ENCODE data around the gene NME7.
"Not testable (repeated sequence)": the region's sequence is repeated elsewhere in the genome, so short reads cannot be mapped to it uniquely, and the experiment has no call there.

The NME7 gene

DNA sequence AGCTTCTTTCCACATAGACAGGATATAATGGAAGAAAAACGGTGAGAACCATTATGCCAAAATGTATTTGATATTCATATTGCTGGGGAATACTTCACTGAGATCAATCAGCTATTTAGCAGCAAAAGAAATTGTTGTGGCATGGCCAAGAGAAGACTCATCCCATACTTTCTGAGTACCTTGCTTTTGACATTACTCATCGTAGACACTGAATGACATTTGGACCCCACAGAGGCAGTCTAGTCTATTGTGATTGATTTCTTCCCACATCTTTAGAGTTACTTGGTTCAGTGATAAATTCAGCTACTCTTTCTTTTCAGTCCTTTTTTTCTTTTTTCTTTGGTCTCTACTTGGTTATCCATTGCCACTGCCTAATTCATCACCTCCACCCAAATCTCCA, 239.0 kb downstream of the NME7 start:
- DNase-seq (ENCODE audit: low read depth in 2 of 2), result no peak

DNA sequence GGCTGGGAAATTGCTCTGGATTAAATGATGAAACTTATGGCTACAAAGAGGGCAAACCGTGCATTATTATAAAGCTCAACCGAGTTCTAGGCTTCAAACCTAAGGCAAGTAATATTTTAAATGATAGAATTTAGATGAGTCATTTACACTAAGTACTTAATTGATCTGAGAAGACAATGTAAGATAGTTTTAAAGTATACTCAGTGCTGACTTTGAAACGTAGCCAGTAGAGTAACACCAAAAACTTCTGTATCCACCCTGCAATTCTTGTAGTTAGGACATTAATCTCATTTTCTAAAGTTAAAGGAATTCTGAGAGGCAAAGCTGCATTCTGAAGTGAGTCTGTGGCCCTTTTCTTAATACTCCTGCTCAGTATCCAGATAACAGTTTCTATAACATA, 240.3 kb downstream of the NME7 start:
- no peak for DNase-seq (ENCODE audit: low read depth in 2 of 2)

DNA sequence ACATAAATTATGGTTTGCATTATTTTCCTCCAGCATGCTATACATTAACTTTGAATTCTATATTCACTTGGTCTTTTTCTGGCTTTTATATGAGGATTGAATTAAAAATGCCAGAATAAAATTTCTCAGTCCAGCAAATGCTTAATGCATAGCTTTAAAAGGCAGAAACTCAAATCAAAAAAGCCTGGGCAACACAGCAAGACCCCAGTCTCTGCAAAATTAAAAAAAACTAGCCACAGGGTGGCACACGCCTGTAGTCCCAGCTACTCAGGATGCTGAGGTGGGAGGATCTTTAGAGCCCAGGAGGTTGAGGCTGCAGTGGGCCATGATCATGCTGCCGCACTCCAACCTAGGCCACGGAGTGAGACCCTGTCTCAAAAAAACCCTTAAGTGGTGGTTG, 241.3 kb downstream of the NME7 start:
- no peak for DNase-seq (ENCODE audit: low read depth in 2 of 2)

DNA sequence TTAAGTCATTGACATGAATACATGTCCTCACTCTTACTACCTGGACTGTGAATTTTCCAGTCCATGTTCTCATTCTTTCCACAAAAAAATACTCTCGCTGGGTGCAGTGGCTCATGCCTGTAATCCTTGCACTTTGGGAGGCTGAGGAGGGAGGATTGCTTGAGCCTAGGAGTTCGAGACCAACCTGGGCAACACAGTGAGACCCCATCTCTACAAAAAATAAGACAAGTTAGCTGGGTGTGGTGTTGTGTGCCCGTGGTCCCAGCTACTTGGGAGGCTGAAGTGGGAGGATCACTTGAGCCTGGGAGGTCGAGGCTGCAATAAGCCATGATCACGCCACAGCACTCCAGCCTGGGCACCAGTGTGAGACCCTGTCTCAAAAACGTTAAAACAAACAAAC, 242.0 kb downstream of the NME7 start:
- not testable (repeated sequence) for DNase-seq (ENCODE audit: low read depth in 2 of 2)

DNA sequence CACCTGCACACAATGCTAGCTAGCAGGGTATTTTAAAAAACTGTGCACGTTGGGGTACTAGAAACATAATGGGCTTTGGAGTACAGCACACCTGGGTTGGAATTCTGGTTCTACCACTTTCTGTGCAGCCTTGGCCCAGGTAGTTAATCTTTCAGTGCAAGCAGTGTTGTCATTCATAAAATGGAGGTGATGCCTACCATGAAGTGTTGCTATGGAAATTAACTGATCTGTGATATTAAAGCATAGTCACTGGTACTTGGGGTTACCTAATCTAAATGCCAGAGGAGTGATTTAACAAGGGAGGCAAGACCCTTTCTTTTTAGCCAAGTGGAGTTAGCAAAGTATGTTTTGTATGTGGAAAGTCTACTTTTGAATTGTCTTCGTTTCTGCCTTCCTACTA, 243.1 kb downstream of the NME7 start:
- no peak for DNase-seq (ENCODE audit: low read depth in 2 of 2)

DNA sequence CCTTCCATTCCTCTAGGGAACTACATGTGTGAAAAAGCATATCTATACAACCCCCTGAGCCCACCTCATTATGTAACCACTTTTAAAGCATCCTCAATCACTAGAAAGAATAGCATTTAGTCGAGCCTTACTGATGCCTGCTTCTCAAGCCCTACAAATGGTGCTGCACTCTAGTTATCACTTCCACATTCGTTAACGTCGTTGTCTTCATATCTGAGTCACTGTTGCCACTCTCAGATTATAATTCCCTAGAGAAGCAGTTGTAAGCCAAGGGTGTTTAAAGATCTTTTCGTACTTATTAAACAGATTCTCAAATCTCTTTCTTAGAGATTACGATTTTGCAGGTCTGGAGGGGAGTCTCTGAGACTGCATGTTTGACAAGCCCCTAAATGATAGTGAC, 244.6 kb downstream of the NME7 start:
- DNase-seq (ENCODE audit: low read depth in 2 of 2), result no peak

DNA sequence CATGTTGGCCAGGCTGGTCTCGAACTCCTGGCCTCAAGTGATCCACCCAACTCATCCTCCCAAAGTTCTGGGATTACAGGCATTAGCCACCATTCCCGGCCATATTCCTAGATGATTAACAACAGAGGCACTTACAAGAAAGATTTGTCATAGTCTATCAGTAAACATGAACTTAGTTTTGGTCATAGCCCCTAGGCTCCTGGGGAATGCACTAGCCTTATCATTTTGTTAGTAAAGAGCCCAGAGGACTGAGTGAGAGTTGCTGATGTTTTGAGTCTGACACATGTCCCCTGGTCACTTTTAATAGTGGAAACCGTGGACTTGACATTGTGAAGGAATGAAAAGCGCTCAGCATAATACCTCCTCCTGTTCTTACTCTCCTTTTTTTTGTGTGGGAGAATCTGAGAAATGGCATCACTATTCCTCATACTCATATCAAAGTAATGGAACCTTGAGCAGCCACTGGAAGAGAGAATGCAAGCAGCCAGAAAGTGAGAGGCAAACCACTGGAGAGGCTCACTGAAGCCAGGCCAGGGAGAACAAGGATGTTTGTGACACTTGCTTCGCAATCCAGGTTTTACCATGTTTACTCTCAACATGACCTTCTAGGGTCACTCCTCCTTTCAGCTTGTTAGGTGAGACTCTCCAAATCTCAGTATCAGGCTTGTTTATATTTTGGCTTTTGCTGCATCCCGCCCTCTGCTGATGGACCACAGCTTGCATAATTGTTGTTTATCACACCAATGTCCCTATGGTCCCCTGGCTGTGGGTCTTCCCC, 246.3 kb downstream of the NME7 start:
- DNase-seq (ENCODE audit: low read depth in 2 of 2), result no peak

DNA sequence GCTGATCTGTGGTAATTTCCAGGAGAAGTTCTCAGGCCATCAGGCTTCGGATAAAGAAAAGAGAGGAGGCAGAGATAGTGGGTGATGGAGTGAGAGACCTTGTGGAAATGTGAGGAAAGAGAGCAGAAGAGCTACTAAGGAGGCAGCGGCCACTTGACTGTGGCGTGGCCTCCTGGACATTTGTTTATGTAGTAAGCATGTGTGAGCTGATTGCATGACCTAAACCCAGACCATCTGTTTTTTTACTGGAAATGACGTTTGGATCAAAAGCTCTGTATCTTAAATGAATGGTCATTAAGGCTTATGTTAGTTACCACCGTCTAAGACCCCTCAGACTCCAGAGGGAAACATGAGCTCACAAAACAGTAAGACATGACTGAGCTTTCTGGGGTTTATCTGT, 247.5 kb downstream of the NME7 start:
- DNase-seq (ENCODE audit: low read depth in 2 of 2), result no peak

DNA sequence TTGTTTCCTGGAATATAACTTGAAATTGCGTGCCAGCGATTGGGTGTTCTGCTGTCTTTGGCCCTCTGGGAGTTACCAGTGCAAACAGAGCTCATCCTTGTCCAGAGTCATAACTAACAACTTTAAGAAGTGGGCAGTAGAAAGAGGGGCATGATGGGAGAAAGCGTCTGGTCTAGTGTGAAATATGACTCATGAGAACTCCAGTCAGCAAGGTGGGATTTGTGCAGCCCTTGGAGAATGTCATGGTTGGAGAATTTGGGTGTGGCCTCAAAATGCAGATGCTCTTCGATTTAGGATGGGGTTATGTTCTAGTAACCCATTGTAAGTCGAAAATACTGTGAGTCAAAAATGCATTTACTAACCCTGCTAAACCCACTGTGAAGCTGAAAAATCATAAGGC, 248.2 kb downstream of the NME7 start:
- DNase-seq (ENCODE audit: low read depth in 2 of 2), result no peak

DNA sequence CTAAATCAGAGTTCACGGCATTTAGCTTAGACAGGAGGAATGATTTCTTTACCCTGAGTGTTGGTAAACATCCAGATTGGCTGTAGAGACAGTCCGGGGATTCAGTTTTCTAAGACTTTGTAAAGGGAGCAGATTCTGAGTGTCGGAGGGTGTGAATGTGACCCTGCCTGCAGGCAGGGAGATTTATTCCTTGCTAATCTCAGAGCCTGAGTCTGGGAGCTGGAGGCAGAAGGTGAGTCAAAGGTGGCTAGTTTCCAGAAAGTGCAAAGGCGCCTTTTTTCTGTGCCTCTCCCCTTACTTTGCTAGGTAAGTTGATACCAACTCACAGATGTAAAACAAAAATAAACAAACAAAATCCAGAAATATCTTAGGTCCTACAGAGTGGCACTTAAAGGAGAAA, 249.4 kb downstream of the NME7 start:
- no peak for DNase-seq (ENCODE audit: low read depth in 2 of 2)

DNA sequence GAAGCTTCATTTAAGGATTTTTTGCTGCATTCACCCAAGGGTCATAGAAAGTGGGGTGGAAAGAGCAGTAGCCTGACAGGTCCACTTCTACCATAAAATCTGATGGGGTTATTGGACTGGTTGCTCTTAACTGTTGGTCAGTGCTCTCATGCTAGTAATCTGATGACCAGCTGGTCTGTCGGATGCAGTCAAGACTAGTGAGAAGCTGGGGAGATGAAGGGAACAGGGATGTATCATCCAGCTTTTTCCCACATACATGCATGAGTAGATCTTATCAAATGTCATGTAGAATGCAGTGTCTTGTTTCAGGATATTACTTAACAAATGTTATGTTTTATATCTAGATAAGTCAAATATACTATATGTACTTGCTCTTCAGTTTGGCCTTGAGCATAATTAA, 250.0 kb downstream of the NME7 start:
- no peak for DNase-seq (ENCODE audit: low read depth in 2 of 2)

DNA sequence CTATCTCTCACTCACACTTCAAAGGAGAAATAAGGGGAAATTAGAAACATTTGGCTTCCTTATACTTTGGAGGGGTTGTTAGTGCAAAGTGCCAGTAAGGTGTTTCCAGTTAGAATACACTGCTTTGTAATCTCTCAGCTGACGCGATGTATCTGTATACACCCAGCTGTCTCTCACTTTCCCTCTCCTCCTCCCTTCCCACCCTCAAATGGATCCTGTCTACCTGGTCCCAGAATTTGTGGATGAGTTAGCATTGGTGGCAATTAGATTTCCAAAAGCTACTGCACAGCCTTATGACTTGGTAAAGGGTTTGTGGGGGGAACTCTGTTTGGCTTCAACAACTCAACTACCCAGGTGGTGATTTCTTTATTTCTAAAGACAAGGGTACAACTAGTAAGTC, 250.6 kb downstream of the NME7 start:
- no peak for DNase-seq (ENCODE audit: low read depth in 2 of 2)

DNA sequence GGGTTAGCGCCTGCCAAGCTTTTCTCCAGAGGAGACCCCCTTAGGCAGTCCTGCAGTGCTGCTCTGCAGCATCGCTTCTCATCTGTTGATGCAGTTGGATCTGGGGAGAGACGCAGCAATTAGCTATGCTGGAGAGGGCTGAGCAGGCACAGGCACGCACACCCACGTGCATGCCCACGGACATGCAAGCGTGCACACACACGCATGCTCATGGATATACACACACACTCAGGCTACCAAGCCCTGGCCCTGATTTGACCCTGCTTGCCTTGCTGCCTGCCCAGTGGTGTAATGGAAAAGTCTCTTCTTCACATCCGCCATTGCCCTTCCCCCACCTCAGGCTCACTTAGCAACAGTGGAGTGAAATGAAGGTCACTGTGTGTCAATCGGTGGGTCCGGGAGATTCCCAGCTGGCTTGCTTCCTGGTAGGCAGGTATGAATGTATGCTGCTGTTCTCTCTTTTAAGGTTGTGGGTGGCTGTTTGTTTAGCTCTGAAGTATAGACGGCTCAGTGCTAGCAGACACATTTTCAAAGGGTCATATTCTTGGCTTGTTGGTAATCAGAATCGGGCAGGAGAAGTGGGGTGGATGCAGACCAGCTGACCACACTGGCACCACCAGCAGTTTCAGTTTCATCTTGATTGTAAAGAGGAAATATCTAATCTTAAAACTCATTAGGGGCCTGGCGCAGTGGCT, 251.6 kb downstream of the NME7 start:
- no peak for DNase-seq (ENCODE audit: low read depth in 2 of 2)

DNA sequence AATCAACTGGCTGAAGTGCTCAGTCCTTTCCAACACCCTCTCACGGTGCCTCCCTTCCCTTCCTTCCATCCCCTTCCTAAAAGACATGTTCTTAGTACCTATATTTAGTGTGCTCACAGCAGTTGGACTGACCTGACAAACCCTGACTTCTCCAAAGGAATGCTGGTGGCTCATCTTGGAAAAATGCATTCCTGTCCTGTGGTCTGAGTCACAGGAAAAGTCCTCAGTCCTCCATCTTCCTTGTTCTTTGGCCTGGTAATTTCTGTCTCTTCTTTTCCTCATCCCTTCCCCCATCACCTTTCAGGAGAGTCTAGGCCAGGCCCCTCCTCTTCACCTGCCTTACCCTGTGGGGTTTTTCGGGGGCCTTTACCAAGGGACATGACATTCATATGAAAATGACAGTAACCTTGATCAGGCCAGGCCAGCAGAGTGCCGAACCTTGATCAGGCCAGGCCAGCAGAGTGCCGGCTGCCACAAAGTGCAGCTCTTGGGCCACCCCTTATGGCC, 253.9 kb downstream of the NME7 start:
- DNase-seq (ENCODE audit: low read depth in 2 of 2), result no peak

DNA sequence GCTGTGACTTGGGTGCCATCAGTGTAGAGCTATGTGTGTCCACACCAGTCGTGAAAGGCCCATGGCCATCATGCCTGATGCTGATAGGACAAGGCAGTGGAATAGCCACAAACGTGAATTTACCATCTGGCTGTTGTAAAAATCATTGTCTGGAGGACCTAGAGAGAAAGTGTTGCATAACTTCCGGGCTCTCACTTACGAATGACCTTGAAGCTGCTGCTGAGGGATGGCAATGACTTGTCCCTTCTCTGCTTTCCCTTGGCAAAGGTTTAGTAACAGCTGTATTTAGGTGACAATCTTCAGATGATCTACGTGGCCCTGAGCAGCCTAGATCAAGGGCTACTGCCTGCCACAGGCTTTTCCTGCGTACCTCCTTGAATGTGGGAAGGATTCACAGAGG, 255.4 kb downstream of the NME7 start:
- DNase-seq (ENCODE audit: low read depth in 2 of 2), result no peak

DNA sequence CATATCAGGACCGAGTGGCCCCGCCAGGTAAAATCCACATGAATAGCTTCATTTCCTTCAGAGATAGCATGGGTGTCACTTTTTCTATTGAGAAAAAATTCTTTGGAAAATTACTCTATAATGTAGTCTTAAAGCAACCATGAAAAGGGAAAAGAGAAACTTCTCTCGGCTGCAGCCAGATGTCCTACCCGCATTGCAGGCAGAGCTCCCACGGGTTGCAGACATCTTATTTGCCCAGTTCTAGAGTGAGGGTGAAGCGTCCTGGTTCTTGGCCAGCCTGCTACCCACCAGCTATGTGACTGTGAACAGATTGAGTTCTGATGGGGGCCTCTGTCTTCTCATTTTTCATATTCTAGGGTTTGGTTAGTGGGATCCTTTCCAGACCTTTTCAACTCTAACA, 256.1 kb downstream of the NME7 start:
- no peak for DNase-seq (ENCODE audit: low read depth in 2 of 2)

DNA sequence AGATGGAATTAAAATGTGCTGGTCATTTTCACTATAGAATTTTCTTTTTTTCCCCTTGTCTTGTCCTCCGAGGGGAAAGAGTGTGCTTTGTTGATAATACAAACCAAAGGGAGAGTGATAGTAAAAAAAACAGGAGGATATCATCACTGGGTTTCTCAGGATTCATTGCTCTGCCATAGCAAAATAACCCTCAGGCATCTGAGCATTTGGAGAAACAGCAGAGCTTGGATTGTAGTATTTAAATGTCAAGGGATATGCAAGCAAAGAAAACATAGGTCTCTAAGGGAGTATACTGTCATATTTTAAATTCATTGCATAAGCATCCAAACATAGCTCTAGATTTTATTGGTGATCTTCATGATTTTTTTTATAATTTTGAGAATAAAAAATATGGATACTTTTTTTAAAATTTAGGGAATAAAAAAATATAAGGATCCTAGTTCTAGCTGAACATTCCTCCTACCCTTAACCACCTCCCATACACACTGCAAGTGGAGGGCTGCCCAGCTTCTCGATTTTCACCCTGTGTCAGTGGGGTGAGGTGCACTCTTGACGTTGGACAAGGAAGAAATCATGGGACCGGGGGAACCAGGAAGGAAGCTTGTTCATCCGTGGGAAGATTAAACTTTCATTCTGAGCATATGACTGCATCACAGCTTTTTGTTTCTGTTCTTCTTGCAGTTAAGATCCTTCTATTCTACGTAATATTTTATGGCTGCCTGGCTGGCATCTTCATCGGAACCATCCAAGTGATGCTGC, 256.7 kb downstream of the NME7 start:
- no peak for DNase-seq (ENCODE audit: low read depth in 2 of 2)

DNA sequence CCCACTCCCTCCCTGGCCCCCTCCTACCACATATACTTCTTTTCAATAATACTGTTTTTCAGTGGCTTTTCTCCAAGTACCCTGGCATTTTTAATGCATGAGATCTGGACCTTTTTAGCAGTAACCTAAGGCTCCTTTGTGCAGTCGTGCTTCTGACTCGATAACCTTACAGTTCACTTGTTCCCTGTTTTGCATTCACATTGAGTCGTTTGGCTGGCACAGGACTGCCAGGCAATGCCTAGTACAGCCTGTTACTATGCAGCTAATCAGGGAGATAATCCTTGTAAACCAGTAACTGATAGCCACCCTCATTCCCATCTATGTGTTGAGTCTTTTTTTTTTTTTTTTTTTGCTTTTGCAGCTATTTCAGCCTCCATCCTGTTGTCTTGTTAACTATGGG, 257.4 kb downstream of the NME7 start:
- no peak for DNase-seq (ENCODE audit: low read depth in 2 of 2)

DNA sequence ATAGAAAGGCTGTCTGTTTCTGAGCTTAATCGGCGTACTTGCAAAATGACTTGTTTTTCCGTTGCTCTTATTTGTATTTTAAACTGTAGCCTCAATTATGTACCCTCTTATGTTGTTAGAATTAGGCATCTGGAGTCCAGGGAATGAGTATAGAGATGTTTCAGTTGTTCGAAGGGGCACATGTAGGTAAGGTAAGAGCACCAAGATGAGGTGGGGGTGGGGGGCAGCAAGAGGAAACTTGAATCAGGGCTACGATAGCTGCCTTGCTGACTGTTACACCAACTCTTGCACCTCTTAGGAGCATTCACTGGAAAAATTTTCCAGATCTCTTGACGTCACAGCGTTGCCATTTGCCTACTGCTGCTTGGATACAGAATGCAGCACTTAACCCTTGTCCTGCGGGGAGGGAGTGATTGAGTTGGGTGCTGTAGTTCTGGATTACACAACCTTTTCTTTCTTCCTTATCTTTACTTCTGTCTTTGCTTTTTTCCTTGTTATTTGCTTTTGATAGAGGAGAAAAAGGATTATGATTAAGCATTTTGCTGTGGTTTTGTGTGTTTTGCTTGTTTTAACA, 257.9 kb downstream of the NME7 start:
- no peak for DNase-seq (ENCODE audit: low read depth in 2 of 2)

DNA sequence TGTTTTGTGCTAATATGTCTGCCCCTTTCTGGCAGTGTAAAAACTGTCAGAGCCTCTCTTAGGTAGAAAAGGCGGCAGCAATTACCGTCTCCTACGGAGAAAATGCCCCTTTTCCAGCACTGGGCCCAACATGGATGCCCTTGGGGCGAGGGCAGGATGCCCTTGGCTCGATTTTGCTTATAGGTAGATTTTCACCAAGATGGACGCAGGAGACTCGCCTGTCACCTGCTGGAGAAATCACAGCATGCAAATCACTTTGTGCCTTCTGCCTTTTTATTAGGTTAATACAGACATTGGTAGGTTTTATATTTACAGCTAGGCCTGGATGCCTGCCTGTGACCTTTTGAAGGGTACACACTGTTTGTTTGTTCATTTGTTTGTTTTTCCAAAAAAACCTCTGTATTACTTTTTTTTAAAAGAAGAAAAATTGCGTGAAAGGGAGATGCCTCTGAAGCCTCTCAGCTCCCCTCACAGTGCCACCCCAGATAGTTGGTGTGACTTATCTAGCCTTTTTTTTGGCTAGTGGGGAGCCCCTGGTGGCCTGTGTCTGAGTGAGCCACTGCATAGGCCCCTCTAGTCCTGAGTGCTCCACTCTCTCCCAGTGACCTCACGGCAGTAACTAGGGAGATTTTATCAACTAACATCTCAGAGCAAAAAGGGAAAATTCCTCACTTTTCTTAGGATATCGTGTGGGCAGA, 258.6 kb downstream of the NME7 start:
- DNase-seq (ENCODE audit: low read depth in 2 of 2), result no peak

DNA sequence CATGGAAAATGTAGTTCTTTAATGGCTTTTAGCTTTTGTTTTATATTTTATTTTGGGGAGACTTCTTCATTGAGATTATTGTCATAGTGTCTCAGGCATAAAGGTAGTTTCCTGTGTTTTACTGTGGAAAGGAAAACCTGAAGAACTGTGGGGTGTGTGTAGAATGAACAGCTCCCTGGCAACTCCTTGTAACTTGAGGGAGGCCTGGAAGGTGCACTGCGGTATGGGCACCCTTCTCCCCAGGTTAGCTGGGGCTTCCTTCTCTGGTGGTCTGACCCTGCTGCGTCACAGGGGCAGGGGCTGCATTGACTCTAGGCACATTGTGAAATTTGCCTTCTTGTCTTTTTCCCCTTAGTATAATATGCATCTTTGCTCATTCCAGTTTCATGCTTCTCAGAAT, 259.4 kb downstream of the NME7 start:
- no peak for DNase-seq (ENCODE audit: low read depth in 2 of 2)
